SU-DHL-6 (cell line): ENCODE results near the gene SPATA20.

ENCODE experiments used
- CTCF ChIP-seq: fragments of 200-600 bp; sonication (generic); IDR thresholded peaks from one replicate; pipeline ENCODE4 v1.5.1; 2017; ENCODE audit warnings: antibody characterized with exemption, mild to moderate bottlenecking, low read length, moderate library complexity; ENCODE audit not compliant: insufficient read depth, poor library complexity, severe bottlenecking
- EZH2phosphoT487 ChIP-seq: fragments of 200-600 bp; sonication (generic), shearing (Covaris generic); conservative IDR thresholded peaks from 2 replicates; pipeline ENCODE4 v1.6.1; 2018; ENCODE audit warnings: mild to moderate bottlenecking, antibody characterized with exemption, low read length, moderate library complexity, mixed read lengths

- TF ChIP-seq CTCF (no peak), EZH2phosphoT487 (no peak)
These were observed 51.5 kb downstream of the SPATA20 start for GRCh38 chr17:50598487-50598886.
